Coronary artery (tissue), 2 donors: Measurements from ENCODE around the gene HIBADH.

Source experiments
- DNase-seq: peaks from one replicate; pipeline ENCODE4 v3.0.0-alpha.2; 2017; ENCODE audit warnings: low spot score
- H3K27ac ChIP-seq, 2 donors: fragments of 200-600 bp; sonication (generic); one replicate each; pipeline ENCODE4 v1.5.1; 2016 to 2019
- H3K4me3 ChIP-seq: fragments of 200-600 bp; sonication (generic); 2 replicates; pipeline ENCODE4 v1.5.1; 2016; ENCODE audit warnings: mild to moderate bottlenecking, moderate library complexity
- TF ChIP-seq, protein P1 (sequence below): fragments of 200-600 bp; sonication (generic); IDR thresholded peaks from one replicate; pipeline ENCODE4 v1.5.1; 2019; ENCODE audit warnings: antibody characterized with exemption

HIBADH gene

DNA sequence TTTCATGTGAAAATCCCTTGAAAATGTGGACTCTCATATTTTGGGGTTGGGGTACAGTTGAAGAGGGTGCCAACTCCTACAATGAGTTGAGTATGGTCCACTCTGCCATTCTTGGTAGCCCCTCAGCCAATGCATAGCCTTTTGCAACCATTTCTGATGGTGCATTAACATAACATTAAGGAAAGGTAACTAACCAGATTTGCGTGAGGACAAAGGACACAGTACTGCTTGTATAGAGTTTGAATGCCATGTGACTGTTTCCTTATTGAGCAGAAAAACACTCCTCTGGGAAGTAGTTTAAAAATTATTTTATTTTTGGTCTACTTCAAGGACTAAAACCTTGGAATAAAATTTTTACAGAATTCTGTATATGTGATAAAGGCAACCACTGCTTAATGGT lies 107.9 kb downstream of the HIBADH start:
- Histone ChIP-seq H3K4me3 (no peak overlapping the region), H3K27ac (no peak overlapping the region)
- no peak for DNase-seq
- TF ChIP-seq, protein P1, sequence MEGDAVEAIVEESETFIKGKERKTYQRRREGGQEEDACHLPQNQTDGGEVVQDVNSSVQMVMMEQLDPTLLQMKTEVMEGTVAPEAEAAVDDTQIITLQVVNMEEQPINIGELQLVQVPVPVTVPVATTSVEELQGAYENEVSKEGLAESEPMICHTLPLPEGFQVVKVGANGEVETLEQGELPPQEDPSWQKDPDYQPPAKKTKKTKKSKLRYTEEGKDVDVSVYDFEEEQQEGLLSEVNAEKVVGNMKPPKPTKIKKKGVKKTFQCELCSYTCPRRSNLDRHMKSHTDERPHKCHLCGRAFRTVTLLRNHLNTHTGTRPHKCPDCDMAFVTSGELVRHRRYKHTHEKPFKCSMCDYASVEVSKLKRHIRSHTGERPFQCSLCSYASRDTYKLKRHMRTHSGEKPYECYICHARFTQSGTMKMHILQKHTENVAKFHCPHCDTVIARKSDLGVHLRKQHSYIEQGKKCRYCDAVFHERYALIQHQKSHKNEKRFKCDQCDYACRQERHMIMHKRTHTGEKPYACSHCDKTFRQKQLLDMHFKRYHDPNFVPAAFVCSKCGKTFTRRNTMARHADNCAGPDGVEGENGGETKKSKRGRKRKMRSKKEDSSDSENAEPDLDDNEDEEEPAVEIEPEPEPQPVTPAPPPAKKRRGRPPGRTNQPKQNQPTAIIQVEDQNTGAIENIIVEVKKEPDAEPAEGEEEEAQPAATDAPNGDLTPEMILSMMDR = no peak

DNA sequence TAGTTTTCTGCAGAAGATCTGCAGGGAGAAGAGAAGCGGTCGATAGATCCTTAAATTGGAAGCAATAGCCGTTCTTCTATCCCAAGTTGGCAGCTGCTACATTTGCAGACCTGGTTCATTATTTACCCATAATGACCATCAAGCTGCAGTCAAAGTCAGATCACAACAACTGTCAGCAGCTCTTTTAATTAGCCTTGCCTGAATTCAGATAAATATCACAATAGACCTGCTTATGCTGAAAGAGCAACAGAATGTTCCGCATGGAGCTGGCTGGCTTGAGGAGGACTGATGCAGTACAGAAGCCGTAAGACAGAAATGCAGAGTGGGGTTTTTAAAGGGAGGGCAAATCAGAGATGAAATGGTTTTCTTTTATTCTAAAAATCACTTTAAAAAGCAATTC lies 109.4 kb downstream of the HIBADH start:
- no peak overlapping the region for H3K4me3 ChIP-seq
- H3K27ac ChIP-seq = no peak overlapping the region
- DNase-seq = no peak

DNA sequence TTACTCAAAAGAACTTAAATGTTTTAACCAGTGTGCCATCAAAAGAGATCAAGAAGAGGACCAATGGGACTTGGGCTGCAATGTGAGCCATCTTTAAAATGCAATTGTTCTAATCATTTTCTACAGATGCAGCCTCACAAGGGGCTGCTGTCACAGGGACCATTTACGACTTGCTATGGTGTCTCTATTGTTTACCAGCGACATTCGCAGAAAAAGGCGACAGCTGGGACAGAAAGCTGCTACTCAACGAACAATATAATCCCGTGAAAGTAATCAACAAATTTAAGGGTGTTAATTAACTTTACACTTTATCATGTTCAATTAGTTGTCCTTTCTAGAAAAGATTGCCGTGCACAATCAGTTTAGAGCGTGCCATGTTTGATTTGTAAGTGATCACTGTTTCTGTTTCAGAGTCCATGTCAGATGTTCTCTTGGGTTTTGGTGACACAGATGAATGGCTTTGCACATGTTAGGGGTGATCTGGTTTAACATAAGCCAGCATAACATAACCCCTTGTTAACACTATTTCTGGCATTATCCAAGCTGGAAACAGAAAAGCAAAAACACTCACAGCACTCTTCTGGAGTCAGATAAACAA lies 110.8 kb downstream of the HIBADH start:
- H3K4me3 ChIP-seq = no peak overlapping the region
- DNase-seq = no peak
- H3K27ac ChIP-seq = no peak overlapping the region
- TF ChIP-seq, protein P1 = no peak

More for the DNA sequence above, 109.4 kb downstream of the HIBADH start:
- TF ChIP-seq, protein P1 = no peak

DNA sequence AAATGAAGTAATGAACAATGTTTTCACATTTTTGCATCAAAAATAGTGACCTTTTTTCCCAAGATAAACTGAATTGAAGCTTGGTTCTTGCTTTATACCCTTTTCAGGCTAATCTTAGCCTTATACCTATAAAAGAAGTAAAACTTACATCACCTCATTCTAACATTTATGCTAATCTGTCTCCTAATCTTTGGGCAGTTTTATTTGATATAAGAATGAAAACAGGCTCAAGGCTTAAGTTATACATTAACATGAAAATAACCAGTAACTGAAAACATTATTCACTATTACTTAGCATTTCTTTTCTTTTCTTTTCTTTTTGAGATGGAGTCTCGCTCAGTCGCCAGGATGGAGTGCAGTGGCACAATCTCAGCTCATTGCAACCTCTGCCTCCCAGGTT lies 113.1 kb downstream of the HIBADH start:
- TF ChIP-seq, protein P1 = no peak
- H3K4me3 ChIP-seq = no peak overlapping the region
- H3K27ac ChIP-seq = no peak overlapping the region
- no peak for DNase-seq

DNA sequence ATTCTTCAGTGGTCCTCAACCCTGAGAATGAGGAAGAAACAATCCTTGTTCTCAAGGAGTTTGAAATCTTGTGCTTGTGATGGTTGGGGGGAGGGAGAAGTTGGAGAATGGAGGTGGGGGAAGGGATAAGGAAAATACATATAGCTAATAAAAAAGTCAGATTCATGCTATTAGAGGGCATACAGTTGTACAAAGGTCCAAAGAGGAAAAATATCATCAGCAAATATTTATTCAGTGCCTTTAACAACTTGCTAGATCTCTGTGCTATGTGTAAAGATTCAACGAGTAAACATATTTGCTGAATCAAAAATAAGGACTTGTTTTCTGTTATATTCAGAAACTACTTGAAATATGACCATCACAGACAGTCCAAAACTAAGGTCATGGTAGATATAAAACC lies 114.4 kb downstream of the HIBADH start:
- Histone ChIP-seq H3K27ac (no peak overlapping the region), H3K4me3 (no peak overlapping the region)
- TF ChIP-seq, protein P1 = no peak
- no peak for DNase-seq

DNA sequence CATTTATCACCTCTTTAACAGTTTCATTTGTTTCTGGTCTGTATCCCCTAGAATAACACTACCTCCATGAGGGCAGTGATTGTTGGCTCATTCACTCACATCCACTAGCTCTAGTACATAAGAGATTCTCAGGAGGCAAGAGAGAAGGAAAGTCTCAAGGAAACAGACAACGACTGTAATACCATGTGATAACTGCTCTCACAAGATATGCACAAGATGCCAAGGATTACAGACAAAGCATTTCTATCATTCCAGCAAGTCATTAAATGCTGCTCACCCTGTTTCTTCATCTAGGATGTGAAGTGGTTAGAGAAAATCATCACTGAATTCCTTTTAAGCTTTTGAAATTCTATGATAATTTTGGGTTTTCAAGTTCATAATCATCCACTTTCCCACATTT lies 115.3 kb downstream of the HIBADH start:
- Histone ChIP-seq H3K27ac (no peak overlapping the region), H3K4me3 (no peak overlapping the region)
- TF ChIP-seq, protein P1 = no peak
- no peak for DNase-seq

DNA sequence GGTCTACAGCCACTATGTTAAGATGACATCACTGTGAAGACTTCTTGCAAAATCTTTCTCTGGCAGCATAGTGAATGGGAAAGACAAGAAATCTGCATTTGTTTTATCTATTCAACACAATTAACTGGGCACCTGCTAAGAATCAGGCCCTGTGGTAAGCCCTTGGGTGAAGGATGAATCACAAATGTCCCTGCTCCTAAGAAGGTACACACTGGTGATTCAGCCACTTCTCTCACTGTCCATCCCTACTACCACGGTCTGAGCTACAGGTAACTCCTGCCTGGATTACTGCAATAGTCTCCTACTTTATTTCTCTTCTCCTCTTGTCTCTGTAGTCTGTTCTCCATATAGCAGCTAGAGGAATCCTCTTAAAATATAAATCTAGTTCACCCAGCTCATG lies 116.1 kb downstream of the HIBADH start:
- TF ChIP-seq, protein P1 = no peak
- Histone ChIP-seq H3K27ac (no peak overlapping the region), H3K4me3 (no peak overlapping the region)
- no peak for DNase-seq
